Progenitor cell of endocrine pancreas (in vitro differentiated cells): ENCODE data around the gene INHA. TPM values are rescaled to one million over a fixed set of nuclear protein-coding genes. Genes with fewer than 3 reads are reported as not detected.
A peak's percentile ranks its signal among the peaks of the same experiment; 100 is the strongest.

Experiments used
- DNase-seq: peaks from one replicate; pipeline ENCODE4 v3.0.0; 2021; ENCODE audit warnings: low spot score; ENCODE audit not compliant: unreplicated experiment
- H3K27ac Mint-ChIP-seq: 2 replicates; pipeline ENCODE4 v1.8.0; 2021; ENCODE audit warnings: mild to moderate bottlenecking, moderate library complexity, mixed read lengths
- H3K27me3 Mint-ChIP-seq: 2 replicates; pipeline ENCODE4 v1.8.0; 2021; ENCODE audit warnings: mixed read lengths
- H3K36me3 Mint-ChIP-seq: 2 replicates; pipeline ENCODE4 v1.8.0; 2022; ENCODE audit warnings: mixed read lengths; ENCODE audit not compliant: insufficient read depth
- H3K4me1 Mint-ChIP-seq: 2 replicates; pipeline ENCODE4 v1.8.0; 2021; ENCODE audit warnings: low read depth, mixed read lengths
- H3K4me3 Mint-ChIP-seq: 2 replicates; pipeline ENCODE4 v1.8.0; 2021; ENCODE audit warnings: low read depth, mild to moderate bottlenecking, moderate library complexity, mixed read lengths
- H3K9me3 Mint-ChIP-seq: 2 replicates; pipeline ENCODE4 v1.8.0; 2021; ENCODE audit warnings: low read depth, mixed read lengths
- total RNA-seq: library from RNA; stranded (reverse); gene quantifications from 2 replicates; pipeline ENCODE4 v1.2.1, GENCODE V29; 2021
- TF ChIP-seq, protein P1 (sequence below): fragments of 200-600 bp; sonication (generic); IDR thresholded peaks from one replicate; pipeline ENCODE4 v1.5.0; 2021; ENCODE audit warnings: antibody characterized with exemption, mild to moderate bottlenecking; ENCODE audit not compliant: unreplicated experiment

Gene INHA
- total RNA-seq, 1 donor from 2014 or later = 1.7 TPM

DNA sequence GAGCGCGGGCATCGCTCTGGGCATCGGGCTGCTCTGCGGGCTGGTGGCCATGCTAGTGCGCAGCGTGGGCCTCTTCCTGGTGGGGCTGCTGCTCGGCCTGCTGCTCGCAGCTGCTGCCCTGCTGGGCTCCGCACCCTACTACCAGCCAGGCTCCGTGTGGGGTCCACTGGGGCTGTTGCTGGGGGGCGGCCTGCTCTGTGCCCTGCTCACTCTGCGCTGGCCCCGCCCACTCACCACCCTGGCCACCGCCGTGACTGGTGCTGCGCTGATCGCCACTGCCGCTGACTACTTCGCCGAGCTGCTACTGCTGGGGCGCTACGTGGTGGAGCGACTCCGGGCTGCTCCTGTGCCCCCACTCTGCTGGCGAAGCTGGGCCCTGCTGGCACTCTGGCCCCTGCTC, 24.5 kb upstream of the INHA start:
- peaks cover 14% of the 10 kb centered on the region for H3K4me1 Mint-ChIP-seq
- H3K27me3 Mint-ChIP-seq = peaks cover 48% of the 10 kb centered on the region

DNA sequence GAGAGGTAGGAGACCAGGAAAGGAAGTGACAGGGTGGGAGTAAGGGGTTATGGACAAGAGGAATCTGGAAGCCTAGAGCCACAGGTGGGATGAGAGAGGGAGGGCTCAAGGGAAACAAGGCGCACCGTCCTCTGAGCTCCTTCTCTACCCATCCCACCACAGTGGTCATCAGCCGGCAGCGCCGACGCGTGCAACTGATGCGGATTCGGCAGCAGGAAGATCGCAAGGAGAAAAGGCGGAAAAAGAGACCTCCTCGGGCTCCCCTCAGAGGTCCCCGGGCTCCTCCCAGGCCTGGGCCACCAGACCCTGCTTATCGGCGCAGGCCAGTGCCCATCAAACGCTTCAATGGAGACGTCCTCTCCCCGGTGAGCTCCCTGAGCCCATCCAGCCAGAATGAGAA, 23.1 kb upstream of the INHA start:
- Mint-ChIP-seq H3K4me1 (peaks cover 12% of the 10 kb centered on the region), H3K9me3 (no peaks in the 10 kb centered on the region), H3K27ac (no peak overlapping the region), H3K4me3 (no peak overlapping the region), H3K27me3 (peaks cover 57% of the 10 kb centered on the region), H3K36me3 (peaks cover 11% of the 10 kb centered on the region)
- TF ChIP-seq, protein P1, sequence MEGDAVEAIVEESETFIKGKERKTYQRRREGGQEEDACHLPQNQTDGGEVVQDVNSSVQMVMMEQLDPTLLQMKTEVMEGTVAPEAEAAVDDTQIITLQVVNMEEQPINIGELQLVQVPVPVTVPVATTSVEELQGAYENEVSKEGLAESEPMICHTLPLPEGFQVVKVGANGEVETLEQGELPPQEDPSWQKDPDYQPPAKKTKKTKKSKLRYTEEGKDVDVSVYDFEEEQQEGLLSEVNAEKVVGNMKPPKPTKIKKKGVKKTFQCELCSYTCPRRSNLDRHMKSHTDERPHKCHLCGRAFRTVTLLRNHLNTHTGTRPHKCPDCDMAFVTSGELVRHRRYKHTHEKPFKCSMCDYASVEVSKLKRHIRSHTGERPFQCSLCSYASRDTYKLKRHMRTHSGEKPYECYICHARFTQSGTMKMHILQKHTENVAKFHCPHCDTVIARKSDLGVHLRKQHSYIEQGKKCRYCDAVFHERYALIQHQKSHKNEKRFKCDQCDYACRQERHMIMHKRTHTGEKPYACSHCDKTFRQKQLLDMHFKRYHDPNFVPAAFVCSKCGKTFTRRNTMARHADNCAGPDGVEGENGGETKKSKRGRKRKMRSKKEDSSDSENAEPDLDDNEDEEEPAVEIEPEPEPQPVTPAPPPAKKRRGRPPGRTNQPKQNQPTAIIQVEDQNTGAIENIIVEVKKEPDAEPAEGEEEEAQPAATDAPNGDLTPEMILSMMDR = no peak
- DNase-seq = no peak

More for the DNA sequence above, 24.5 kb upstream of the INHA start:
- no peak for DNase-seq
- H3K4me3 Mint-ChIP-seq = no peak overlapping the region
- H3K36me3 Mint-ChIP-seq = peaks cover 11% of the 10 kb centered on the region
- no peaks in the 10 kb centered on the region for H3K9me3 Mint-ChIP-seq
- no peak overlapping the region for H3K27ac Mint-ChIP-seq
- TF ChIP-seq, protein P1 = no peak

DNA sequence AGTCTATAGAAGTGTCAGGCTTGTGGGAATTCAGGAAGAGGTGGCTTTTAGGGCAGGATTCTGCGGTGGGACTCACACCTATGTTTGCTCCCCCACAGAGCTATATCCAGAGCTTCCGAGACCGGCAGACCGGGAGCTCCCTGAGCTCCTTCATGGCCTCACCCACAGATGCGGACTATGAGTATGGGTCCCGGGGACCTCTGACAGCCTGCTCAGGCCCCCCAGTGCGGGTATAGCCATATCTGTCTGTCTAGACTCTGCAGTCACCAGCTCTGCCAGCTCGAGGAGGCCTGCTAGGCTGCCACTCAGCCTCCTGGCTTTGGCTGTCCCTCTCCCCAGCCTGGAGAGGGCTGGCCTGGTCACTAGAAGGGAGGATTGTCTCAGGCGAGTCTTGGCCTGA, 22.5 kb upstream of the INHA start:
- peaks cover 6% of the 10 kb centered on the region for H3K4me1 Mint-ChIP-seq
- H3K27ac Mint-ChIP-seq = no peak overlapping the region
- H3K27me3 Mint-ChIP-seq = peaks cover 57% of the 10 kb centered on the region
- TF ChIP-seq, protein P1 = no peak
- no peaks in the 10 kb centered on the region for H3K9me3 Mint-ChIP-seq
- no peak overlapping the region for H3K4me3 Mint-ChIP-seq
- H3K36me3 Mint-ChIP-seq = peaks cover 14% of the 10 kb centered on the region
- no peak for DNase-seq

GRCh38 chr2:219551441-219552381, 20.4 kb upstream of the INHA start:
- Mint-ChIP-seq H3K4me1 (peaks cover 3% of the 10 kb centered on the region), H3K4me3 (peak overlapping the region; percentile 74), H3K27me3 (peaks cover 41% of the 10 kb centered on the region), H3K9me3 (no peaks in the 10 kb centered on the region), H3K27ac (no peak overlapping the region), H3K36me3 (peaks cover 17% of the 10 kb centered on the region)
- no peak for DNase-seq
- TF ChIP-seq, protein P1 = no peak

DNA sequence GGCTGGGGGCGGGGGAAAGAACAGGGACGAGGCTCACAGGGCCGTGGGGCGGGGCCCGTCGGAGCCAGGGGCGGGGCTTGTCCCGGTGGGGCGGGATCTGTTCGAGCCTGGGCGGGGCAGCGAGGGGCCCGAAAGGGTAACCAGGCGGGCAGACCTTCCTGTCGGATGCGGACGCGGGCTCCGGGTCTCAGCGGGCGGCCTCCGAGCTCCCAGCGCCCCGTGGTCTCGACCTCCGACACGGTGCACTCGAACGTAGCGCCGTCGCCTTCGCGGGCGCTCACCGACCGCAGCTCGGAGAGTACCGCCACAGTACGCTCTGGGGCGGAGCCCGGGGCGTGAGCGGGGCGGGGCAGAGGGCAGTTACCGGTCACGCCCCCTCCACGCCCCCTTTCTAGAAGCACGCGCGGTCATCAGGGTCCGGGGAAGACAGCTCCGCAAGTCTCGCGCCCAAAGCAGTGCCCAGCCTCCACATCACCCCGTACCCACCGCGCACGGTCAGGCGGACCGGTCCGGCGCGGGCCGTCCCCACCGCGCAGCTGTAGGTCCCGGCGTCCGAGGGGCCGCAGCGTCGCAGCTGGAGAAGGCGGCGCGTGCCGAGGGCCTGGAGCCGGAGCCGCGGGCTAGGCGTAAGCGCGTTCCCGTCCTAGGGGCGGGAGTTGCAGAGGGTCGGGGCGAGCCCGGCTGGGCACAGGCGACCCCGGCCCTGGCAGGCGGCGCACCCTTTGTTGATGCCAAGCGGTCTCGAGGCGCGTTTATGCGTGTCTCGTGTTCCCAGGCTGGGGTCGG, 19.5 kb upstream of the INHA start:
- H3K27ac Mint-ChIP-seq = no peak overlapping the region
- H3K36me3 Mint-ChIP-seq = peaks cover 15% of the 10 kb centered on the region
- H3K27me3 Mint-ChIP-seq = peaks cover 41% of the 10 kb centered on the region
- peak overlapping the region; percentile 74 for H3K4me3 Mint-ChIP-seq
- peak; percentile 83 for DNase-seq
- TF ChIP-seq, protein P1 = no peak
- H3K9me3 Mint-ChIP-seq = no peaks in the 10 kb centered on the region
- peaks cover 3% of the 10 kb centered on the region for H3K4me1 Mint-ChIP-seq
